ENCODE measurements around the gene GALNT14. TPM values are rescaled to one million over a fixed set of nuclear protein-coding genes. Genes with fewer than 3 reads are reported as not detected.

The GALNT14 gene
- total RNA-seq, 3 donors from 2014 or later, result 0.33 to 1.3 (median 0.98) TPM

- Mint-ChIP-seq H3K4me1 (ENCODE audit: low read depth) (no peaks in the 10 kb centered on the region), H3K9me3 (no peaks in the 10 kb centered on the region), H3K36me3 (ENCODE audit: insufficient read depth) (no peaks in the 10 kb centered on the region), H3K4me3 (no peak overlapping the region), H3K27me3 (ENCODE audit: low read depth) (peaks cover 2% of the 10 kb centered on the region)
- ATAC-seq (no peak), DNase-seq (no peak)
These were observed 50.7 kb downstream of the GALNT14 start for GRCh38 chr2:31087491-31087890.

- Mint-ChIP-seq H3K4me3 (no peak overlapping the region), H3K9me3 (no peaks in the 10 kb centered on the region), H3K4me1 (ENCODE audit: low read depth) (no peaks in the 10 kb centered on the region), H3K36me3 (ENCODE audit: insufficient read depth) (no peaks in the 10 kb centered on the region), H3K27me3 (ENCODE audit: low read depth) (no peaks in the 10 kb centered on the region)
- DNase-seq, result no peak
- no peak for ATAC-seq
These were observed 51.6 kb downstream of the GALNT14 start for GRCh38 chr2:31086590-31086989.

- no peaks in the 10 kb centered on the region for H3K36me3 Mint-ChIP-seq (ENCODE audit: insufficient read depth)
- ATAC-seq, result no peak
These were observed 54.8 kb downstream of the GALNT14 start for GRCh38 chr2:31083234-31083993.

GRCh38 chr2:31082002-31082401 is 56.2 kb downstream of the GALNT14 start:
- Mint-ChIP-seq H3K9me3 (no peaks in the 10 kb centered on the region), H3K36me3 (ENCODE audit: insufficient read depth) (no peaks in the 10 kb centered on the region), H3K27me3 (ENCODE audit: low read depth) (no peaks in the 10 kb centered on the region), H3K4me3 (no peak overlapping the region), H3K4me1 (ENCODE audit: low read depth) (no peaks in the 10 kb centered on the region)
- DNase-seq (no peak), ATAC-seq (no peak)

More at GRCh38 chr2:31083234-31083993, 54.8 kb downstream of the GALNT14 start:
- DNase-seq, result no peak
- Mint-ChIP-seq H3K4me3 (no peak overlapping the region), H3K27me3 (ENCODE audit: low read depth) (no peaks in the 10 kb centered on the region), H3K9me3 (no peaks in the 10 kb centered on the region), H3K4me1 (ENCODE audit: low read depth) (no peaks in the 10 kb centered on the region)

- DNase-seq (no peak), ATAC-seq (no peak)
- no peaks in the 10 kb centered on the region for H3K36me3 Mint-ChIP-seq (ENCODE audit: insufficient read depth)
- no peaks in the 10 kb centered on the region for H3K4me1 Mint-ChIP-seq (ENCODE audit: low read depth)
- H3K9me3 Mint-ChIP-seq, result no peaks in the 10 kb centered on the region
- H3K27me3 Mint-ChIP-seq (ENCODE audit: low read depth), result no peaks in the 10 kb centered on the region
- H3K4me3 Mint-ChIP-seq, result no peak overlapping the region
These were observed 56.7 kb downstream of the GALNT14 start for GRCh38 chr2:31081492-31081891.

- no peaks in the 10 kb centered on the region for H3K27me3 Mint-ChIP-seq (ENCODE audit: low read depth)
- no peaks in the 10 kb centered on the region for H3K9me3 Mint-ChIP-seq
- H3K36me3 Mint-ChIP-seq (ENCODE audit: insufficient read depth), result no peaks in the 10 kb centered on the region
- DNase-seq (no peak), ATAC-seq (no peak)
- H3K4me1 Mint-ChIP-seq (ENCODE audit: low read depth), result no peaks in the 10 kb centered on the region
- no peak overlapping the region for H3K4me3 Mint-ChIP-seq
These were observed 57.9 kb downstream of the GALNT14 start for GRCh38 chr2:31080361-31080760.

- Mint-ChIP-seq H3K9me3 (no peaks in the 10 kb centered on the region), H3K4me3 (no peak overlapping the region), H3K36me3 (ENCODE audit: insufficient read depth) (no peaks in the 10 kb centered on the region), H3K27me3 (ENCODE audit: low read depth) (no peaks in the 10 kb centered on the region), H3K4me1 (ENCODE audit: low read depth) (no peaks in the 10 kb centered on the region)
- ATAC-seq (no peak), DNase-seq (no peak)
These were observed 58.6 kb downstream of the GALNT14 start for GRCh38 chr2:31079665-31080064.

GRCh38 chr2:31078579-31079105 is 59.6 kb downstream of the GALNT14 start:
- Mint-ChIP-seq H3K4me3 (no peak overlapping the region), H3K9me3 (no peaks in the 10 kb centered on the region), H3K36me3 (ENCODE audit: insufficient read depth) (no peaks in the 10 kb centered on the region), H3K27me3 (ENCODE audit: low read depth) (no peaks in the 10 kb centered on the region), H3K4me1 (ENCODE audit: low read depth) (no peaks in the 10 kb centered on the region)
- no peak for ATAC-seq
- DNase-seq, result no peak

GRCh38 chr2:31078011-31078410 is 60.2 kb downstream of the GALNT14 start:
- H3K27me3 Mint-ChIP-seq (ENCODE audit: low read depth), result peaks cover 2% of the 10 kb centered on the region
- DNase-seq (no peak), ATAC-seq (no peak)
- H3K4me3 Mint-ChIP-seq, result no peak overlapping the region
- H3K36me3 Mint-ChIP-seq (ENCODE audit: insufficient read depth), result no peaks in the 10 kb centered on the region
- no peaks in the 10 kb centered on the region for H3K9me3 Mint-ChIP-seq
- H3K4me1 Mint-ChIP-seq (ENCODE audit: low read depth), result no peaks in the 10 kb centered on the region

GRCh38 chr2:31075941-31076590 is 62.2 kb downstream of the GALNT14 start:
- Mint-ChIP-seq H3K9me3 (no peaks in the 10 kb centered on the region), H3K4me1 (ENCODE audit: low read depth) (no peaks in the 10 kb centered on the region), H3K36me3 (ENCODE audit: insufficient read depth) (no peaks in the 10 kb centered on the region), H3K27me3 (ENCODE audit: low read depth) (peaks cover 2% of the 10 kb centered on the region), H3K4me3 (no peak overlapping the region)
- ATAC-seq (no peak), DNase-seq (no peak)

GRCh38 chr2:31075431-31075830 is 62.8 kb downstream of the GALNT14 start:
- Mint-ChIP-seq H3K4me1 (ENCODE audit: low read depth) (no peaks in the 10 kb centered on the region), H3K9me3 (no peaks in the 10 kb centered on the region), H3K27me3 (ENCODE audit: low read depth) (peaks cover 2% of the 10 kb centered on the region), H3K4me3 (no peak overlapping the region), H3K36me3 (ENCODE audit: insufficient read depth) (no peaks in the 10 kb centered on the region)
- DNase-seq (no peak), ATAC-seq (no peak)

- H3K4me1 Mint-ChIP-seq (ENCODE audit: low read depth), result no peaks in the 10 kb centered on the region
These were observed 66.5 kb downstream of the GALNT14 start for GRCh38 chr2:31071741-31072140.

GRCh38 chr2:31070339-31071125 is 67.7 kb downstream of the GALNT14 start:
- Mint-ChIP-seq H3K27me3 (ENCODE audit: low read depth) (peaks cover 2% of the 10 kb centered on the region), H3K4me1 (ENCODE audit: low read depth) (no peaks in the 10 kb centered on the region), H3K4me3 (no peak overlapping the region), H3K36me3 (ENCODE audit: insufficient read depth) (no peaks in the 10 kb centered on the region), H3K9me3 (no peaks in the 10 kb centered on the region)
- no peak for ATAC-seq
- no peak for DNase-seq

More at GRCh38 chr2:31071741-31072140, 66.5 kb downstream of the GALNT14 start:
- no peaks in the 10 kb centered on the region for H3K9me3 Mint-ChIP-seq
- no peak overlapping the region for H3K4me3 Mint-ChIP-seq
- peaks cover 2% of the 10 kb centered on the region for H3K27me3 Mint-ChIP-seq (ENCODE audit: low read depth)
- DNase-seq (no peak), ATAC-seq (no peak)
- no peaks in the 10 kb centered on the region for H3K36me3 Mint-ChIP-seq (ENCODE audit: insufficient read depth)

GRCh38 chr2:31069643-31070325 is 68.5 kb downstream of the GALNT14 start:
- Mint-ChIP-seq H3K4me3 (no peak overlapping the region), H3K36me3 (ENCODE audit: insufficient read depth) (no peaks in the 10 kb centered on the region), H3K27me3 (ENCODE audit: low read depth) (peaks cover 2% of the 10 kb centered on the region), H3K9me3 (no peaks in the 10 kb centered on the region), H3K4me1 (ENCODE audit: low read depth) (no peaks in the 10 kb centered on the region)
- no peak for ATAC-seq
- no peak for DNase-seq

Data from activated T-cell treated with anti-CD3 and anti-CD28 coated beads, Interleukin-2, amount 50 U/mL, for 4 hours (primary cell).